Activated T-helper 1 cell treated with anti-CD3 and anti-CD28 coated beads, Interleukin-12 subunit alpha, Interleukin-12 subunit beta, Interleukin-2, Interleukin-4 antibody, amounts not matched to agents 30 ng/mL and 10 ng/mL and 1 ng/mL, durations not matched to agents 14 hours and 24 hours and 36 hours (primary cell): ENCODE data around the gene GFI1. TPM values are rescaled to one million over a fixed set of nuclear protein-coding genes. Genes with fewer than 3 reads are reported as not detected.

Experiments used
- DNase-seq: peaks from one replicate; pipeline ENCODE4 v3.0.0; 2021; ENCODE audit warnings: low spot score
- H3K27ac Mint-ChIP-seq: one replicate; pipeline ENCODE4 v1.8.0; 2021; ENCODE audit warnings: mild to moderate bottlenecking, mixed read lengths
- H3K27me3 Mint-ChIP-seq: one replicate; pipeline ENCODE4 v1.8.0; 2022; ENCODE audit warnings: mild to moderate bottlenecking, moderate library complexity, mixed read lengths; ENCODE audit not compliant: insufficient read depth
- H3K36me3 Mint-ChIP-seq: one replicate; pipeline ENCODE4 v1.8.0; 2021; ENCODE audit warnings: low read depth, mixed read lengths
- H3K4me1 Mint-ChIP-seq: one replicate; pipeline ENCODE4 v1.8.0; 2021; ENCODE audit warnings: low read depth, mixed read lengths
- H3K4me3 Mint-ChIP-seq: one replicate; pipeline ENCODE4 v1.8.0; 2021; ENCODE audit warnings: mild to moderate bottlenecking, moderate library complexity, mixed read lengths
- H3K9me3 Mint-ChIP-seq: one replicate; pipeline ENCODE4 v1.8.0; 2021; ENCODE audit warnings: mixed read lengths
- intact Hi-C: fragments of 100-400 bp; cut with micrococcal nuclease; formaldehyde crosslinking; loops from one replicate; pipeline ENCODE4 v1.15.1; 2024
- total RNA-seq: library from RNA; stranded (reverse); gene quantifications from 2 replicates; pipeline ENCODE4 v1.2.3, GENCODE V29; 2022

The GFI1 gene
- total RNA-seq, 1 donor from 2014 or later, result 103 TPM

DNA sequence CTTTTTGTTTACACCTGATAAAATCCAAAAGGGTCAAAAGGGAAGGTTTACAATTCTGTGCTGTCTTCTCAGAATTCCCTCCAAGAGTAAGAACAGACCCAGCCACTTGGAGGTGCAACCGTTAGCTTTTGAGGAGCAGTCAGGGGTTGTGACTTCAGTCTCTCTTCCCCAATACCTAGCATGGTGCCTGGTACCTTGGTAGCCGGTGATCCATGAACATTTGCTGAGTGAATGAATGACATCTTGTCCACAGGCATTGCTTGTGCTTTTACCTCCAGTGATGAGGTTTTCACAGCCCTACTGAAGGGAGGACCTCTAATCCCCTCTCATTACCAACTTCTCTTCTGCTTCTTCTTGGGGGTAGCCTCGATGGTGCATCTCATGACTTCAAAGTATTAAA, 11.7 kb downstream of the GFI1 start:
- H3K36me3 Mint-ChIP-seq, result peaks cover 80% of the 10 kb centered on the region
- peak overlapping the region; percentile 71 for H3K4me3 Mint-ChIP-seq
- peaks cover 88% of the 10 kb centered on the region for H3K4me1 Mint-ChIP-seq
- intact Hi-C loops, result loop anchor here (2.0 to 10.0 kb wide), 3 partner anchors 110 to 480 kb away; partner anchors contain the start of gene EVI5
- no peaks in the 10 kb centered on the region for H3K27me3 Mint-ChIP-seq
- no peak for DNase-seq
- no peaks in the 10 kb centered on the region for H3K9me3 Mint-ChIP-seq
- H3K27ac Mint-ChIP-seq, result peak overlapping the region; percentile 78

DNA sequence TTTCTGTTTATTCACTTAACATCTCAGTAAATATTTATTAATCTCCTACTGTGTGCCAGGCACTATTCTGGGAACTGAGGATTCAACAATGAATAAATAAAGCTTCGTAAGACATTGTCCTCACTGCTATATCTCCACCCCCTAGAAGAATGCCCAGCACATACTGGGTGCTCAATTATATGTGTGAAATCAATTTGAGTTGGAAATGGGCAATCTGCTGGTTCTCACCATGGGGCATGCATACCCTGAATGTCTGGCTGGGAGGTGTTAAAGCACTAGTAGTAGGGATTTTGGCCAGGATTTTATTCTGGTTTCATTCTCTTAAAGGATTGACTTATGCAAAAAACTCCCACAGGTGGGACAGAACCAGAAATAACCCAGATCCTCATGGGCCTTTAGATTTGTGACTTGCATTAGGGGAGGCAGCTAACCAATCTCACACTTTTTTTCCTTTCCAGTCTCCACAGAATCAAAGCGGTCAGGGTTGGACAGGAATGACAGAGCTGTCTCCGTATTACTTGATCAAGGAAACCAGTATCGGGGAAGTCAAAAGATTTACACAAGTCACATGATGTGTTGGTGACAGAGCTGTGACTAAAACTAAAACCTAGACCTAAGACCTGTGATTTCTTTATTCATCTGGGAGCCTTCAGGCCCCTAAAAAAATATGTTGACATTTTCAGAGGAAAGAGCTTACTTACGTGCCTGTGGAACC, 12.8 kb downstream of the GFI1 start:
- Mint-ChIP-seq H3K4me1 (peaks cover 83% of the 10 kb centered on the region), H3K4me3 (peak overlapping the region; percentile 71), H3K9me3 (no peaks in the 10 kb centered on the region), H3K36me3 (peaks cover 76% of the 10 kb centered on the region), H3K27ac (peak overlapping the region; percentile 65), H3K27me3 (no peaks in the 10 kb centered on the region)
- intact Hi-C loops, result loop anchor here (1.0 to 10.0 kb wide), 7 partner anchors 11 to 479 kb away; partner anchors contain the start of gene EVI5
- DNase-seq, result peak; percentile 43

GRCh38 chr1:92470216-92470615, 16.5 kb downstream of the GFI1 start:
- no peak overlapping the region for H3K27ac Mint-ChIP-seq
- no peak for DNase-seq
- no peaks in the 10 kb centered on the region for H3K9me3 Mint-ChIP-seq
- intact Hi-C loops, result loop anchor here (10.0 kb wide), 2 partner anchors 315 to 475 kb away; partner anchors contain the start of gene EVI5
- H3K27me3 Mint-ChIP-seq, result no peaks in the 10 kb centered on the region
- H3K36me3 Mint-ChIP-seq, result peaks cover 55% of the 10 kb centered on the region
- no peak overlapping the region for H3K4me3 Mint-ChIP-seq
- peaks cover 74% of the 10 kb centered on the region for H3K4me1 Mint-ChIP-seq

DNA sequence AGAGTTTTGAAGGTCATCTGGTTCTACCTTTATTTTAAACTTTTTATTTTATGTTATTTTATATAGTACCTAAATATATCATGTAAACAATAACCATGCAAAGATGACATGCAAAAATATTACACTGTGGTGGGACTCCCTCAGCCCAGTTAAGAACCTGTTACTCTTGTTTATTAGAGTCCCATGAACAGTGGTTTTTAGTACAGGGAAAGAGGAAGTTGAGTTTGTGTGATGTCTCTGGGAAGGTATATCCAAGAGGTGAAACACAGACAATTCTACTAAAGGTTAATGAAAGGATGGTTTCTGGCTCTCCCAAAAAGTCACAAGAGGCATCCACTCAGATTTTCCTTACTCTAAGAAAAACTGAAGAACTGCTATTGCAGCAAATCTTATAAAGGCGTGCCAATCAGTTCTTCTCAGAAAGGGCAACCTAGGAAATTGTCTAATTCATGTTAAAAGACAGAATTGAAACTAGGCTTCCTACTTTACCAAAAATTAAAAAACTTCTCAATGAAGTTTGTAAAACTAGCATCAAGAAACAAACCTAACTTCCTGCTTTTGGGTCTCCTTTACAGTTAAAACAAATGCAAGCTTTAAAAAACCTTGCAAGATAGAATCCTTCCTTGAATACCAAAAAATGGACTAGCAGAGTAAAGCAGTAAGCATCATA, 19.9 kb downstream of the GFI1 start:
- Mint-ChIP-seq H3K27me3 (no peaks in the 10 kb centered on the region), H3K9me3 (peaks cover 6% of the 10 kb centered on the region), H3K4me1 (peaks cover 78% of the 10 kb centered on the region), H3K36me3 (peaks cover 38% of the 10 kb centered on the region), H3K27ac (peak overlapping the region; percentile 37), H3K4me3 (no peak overlapping the region)
- no peak for DNase-seq
- intact Hi-C loops, result no loop called here

DNA sequence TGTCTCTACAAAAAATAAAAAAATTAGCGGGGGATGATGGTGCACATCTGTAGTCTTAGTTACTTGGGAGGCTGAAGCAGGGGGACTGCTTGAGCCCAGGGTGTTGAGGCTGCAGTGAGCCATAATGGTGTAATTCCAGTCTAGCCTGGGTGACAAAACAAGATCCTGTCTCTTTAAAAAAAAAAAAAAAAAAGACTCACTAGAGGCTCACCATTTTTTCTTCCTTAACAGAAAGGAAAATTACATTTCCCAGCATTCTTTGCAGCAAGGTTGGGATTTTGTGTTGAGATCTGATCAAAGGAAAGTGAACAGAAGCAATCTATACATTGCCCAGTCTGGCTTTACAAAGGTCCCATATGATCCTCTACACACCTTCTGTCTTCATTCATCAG, 21.5 kb downstream of the GFI1 start:
- H3K4me3 Mint-ChIP-seq, result peak overlapping the region; percentile 53
- peaks cover 79% of the 10 kb centered on the region for H3K4me1 Mint-ChIP-seq
- H3K27me3 Mint-ChIP-seq, result no peaks in the 10 kb centered on the region
- H3K36me3 Mint-ChIP-seq, result peaks cover 30% of the 10 kb centered on the region
- no peak for DNase-seq
- H3K27ac Mint-ChIP-seq, result peak overlapping the region; percentile 86
- intact Hi-C loops, result no loop called here
- peaks cover 6% of the 10 kb centered on the region for H3K9me3 Mint-ChIP-seq

DNA sequence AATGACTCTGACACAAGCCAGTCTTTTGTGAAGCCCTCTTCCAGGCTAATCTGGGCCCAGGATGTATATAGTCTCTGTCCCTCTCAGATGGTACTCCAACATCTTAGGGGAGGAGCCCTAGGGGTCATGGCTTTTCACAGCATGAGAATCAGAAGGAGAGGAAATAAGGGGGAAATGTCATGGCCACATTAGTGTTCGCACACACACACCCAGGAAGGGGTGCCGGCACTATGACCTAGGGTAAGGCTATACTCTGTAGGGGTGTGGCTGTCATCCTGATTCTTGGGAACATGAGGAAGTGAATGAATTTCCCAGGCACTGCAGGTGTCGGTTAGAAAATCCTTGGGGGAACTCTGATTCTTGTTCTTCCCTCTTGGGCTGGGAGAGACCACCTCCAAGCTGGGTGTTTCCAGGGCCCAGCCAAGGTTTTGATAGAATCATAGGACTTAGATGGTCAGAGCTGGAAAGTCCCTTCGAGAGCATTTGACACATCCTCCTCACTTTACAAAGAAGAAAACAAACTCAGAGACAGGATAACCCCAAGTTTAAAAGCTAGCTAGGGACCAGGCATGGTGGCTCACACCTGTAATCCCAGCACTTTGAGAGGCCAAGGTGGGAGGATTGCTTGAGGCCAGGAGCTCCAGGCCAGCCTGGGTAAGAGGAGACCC, 22.0 kb downstream of the GFI1 start:
- Mint-ChIP-seq H3K4me1 (peaks cover 78% of the 10 kb centered on the region), H3K27ac (peak overlapping the region; percentile 86), H3K36me3 (peaks cover 26% of the 10 kb centered on the region), H3K4me3 (peak overlapping the region; percentile 53), H3K27me3 (no peaks in the 10 kb centered on the region), H3K9me3 (peaks cover 6% of the 10 kb centered on the region)
- no peak for DNase-seq
- intact Hi-C loops, result no loop called here

DNA sequence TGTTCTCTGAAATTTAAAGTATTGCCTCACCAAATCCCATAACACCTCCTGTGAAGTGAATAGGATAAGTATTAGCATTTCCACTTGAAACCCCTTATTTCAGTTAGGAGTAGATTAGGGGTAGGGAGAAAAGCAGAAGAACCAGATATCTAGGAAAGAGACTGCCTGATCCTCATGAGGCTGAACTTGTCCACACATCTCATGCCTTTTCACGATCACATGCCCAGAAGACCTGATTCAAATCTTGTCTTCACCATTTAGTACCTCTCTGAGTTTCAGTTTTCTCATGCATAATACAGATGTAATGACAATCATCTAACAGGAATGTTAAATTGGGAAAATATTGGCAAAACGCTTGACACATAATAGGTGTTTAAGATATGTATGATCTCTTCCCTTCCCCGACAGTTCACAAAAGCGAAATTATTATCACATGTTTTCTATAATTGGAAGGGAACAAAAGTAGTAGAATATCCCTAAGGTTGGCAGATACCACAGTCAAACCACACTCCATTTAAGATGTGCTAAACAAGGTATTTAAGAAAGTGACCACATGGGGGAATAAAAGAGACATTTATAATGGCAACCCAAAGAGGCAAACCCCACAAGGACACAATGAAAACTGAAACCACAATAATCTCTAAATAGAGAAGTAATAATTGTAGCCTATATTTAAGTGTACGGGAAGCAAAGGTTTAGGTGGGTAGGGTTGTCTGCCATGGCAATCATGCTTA, 25.2 kb downstream of the GFI1 start:
- H3K36me3 Mint-ChIP-seq, result peaks cover 20% of the 10 kb centered on the region
- H3K9me3 Mint-ChIP-seq, result peaks cover 6% of the 10 kb centered on the region
- no peak overlapping the region for H3K27ac Mint-ChIP-seq
- DNase-seq, result no peak
- peaks cover 70% of the 10 kb centered on the region for H3K4me1 Mint-ChIP-seq
- H3K27me3 Mint-ChIP-seq, result no peaks in the 10 kb centered on the region
- no peak overlapping the region for H3K4me3 Mint-ChIP-seq
- intact Hi-C loops, result no loop called here

DNA sequence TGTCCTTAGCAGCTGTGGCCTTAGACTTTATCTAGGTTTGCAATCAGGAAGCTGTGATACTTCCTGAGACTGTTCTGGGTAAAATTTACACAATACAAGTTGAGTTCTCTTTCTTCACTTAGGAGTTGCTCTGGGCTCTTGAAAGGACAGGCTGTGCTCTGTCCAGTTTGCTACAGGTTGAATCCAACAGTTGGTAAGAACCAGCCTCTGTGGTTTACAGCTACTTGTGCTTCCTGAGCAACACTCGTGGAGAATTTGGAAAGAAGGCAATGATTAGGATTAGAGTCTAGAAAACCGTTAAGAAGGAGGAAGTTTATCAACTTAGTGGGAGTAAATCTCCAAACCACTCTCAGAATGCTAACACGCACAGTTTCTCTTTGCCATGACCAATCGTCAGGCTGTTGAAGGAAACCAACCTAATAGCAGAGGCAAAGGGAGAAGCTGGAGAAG, 26.8 kb downstream of the GFI1 start:
- Mint-ChIP-seq H3K36me3 (peaks cover 6% of the 10 kb centered on the region), H3K4me3 (peak overlapping the region; percentile 72), H3K27ac (peak overlapping the region; percentile 83), H3K27me3 (no peaks in the 10 kb centered on the region), H3K4me1 (peaks cover 59% of the 10 kb centered on the region), H3K9me3 (peaks cover 5% of the 10 kb centered on the region)
- intact Hi-C loops, result no loop called here
- DNase-seq, result no peak

GRCh38 chr1:92458146-92458545, 28.6 kb downstream of the GFI1 start:
- Mint-ChIP-seq H3K4me3 (no peak overlapping the region), H3K27me3 (no peaks in the 10 kb centered on the region), H3K4me1 (peaks cover 42% of the 10 kb centered on the region), H3K36me3 (no peaks in the 10 kb centered on the region), H3K9me3 (no peaks in the 10 kb centered on the region), H3K27ac (no peak overlapping the region)
- intact Hi-C loops, result no loop called here
- no peak for DNase-seq

GRCh38 chr1:92447976-92448375, 38.7 kb downstream of the GFI1 start:
- intact Hi-C loops, result no loop called here
- H3K4me1 Mint-ChIP-seq, result peaks cover 15% of the 10 kb centered on the region
- H3K36me3 Mint-ChIP-seq, result no peaks in the 10 kb centered on the region
- H3K4me3 Mint-ChIP-seq, result no peak overlapping the region
- H3K27ac Mint-ChIP-seq, result no peak overlapping the region
- peaks cover 2% of the 10 kb centered on the region for H3K27me3 Mint-ChIP-seq
- DNase-seq, result no peak
- peaks cover 7% of the 10 kb centered on the region for H3K9me3 Mint-ChIP-seq

- Mint-ChIP-seq H3K4me3 (no peak overlapping the region), H3K27ac (no peak overlapping the region), H3K27me3 (peaks cover 2% of the 10 kb centered on the region), H3K4me1 (peaks cover 15% of the 10 kb centered on the region), H3K9me3 (peaks cover 7% of the 10 kb centered on the region), H3K36me3 (no peaks in the 10 kb centered on the region)
- no peak for DNase-seq
- intact Hi-C loops, result no loop called here
Measured at GRCh38 chr1:92447033-92447681, 39.6 kb downstream of the GFI1 start.

DNA sequence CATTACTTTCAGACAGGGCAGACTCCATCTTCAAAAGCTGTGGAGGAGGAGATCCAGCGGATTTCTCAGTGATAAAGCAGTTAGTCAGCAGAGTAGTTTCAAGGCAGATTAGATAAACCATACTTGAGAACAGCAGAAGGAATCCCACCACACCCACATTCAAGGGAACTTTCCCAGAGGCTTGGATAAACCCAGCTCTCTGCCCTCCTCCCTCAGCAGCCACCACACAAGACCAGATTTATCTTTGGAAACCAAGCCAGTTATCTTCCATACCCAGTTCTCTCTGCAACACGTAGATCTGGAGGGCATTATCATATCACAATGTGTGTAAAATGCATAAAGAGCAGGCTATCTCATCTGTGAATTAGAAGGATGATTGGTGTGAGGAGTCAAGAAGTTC, 40.2 kb downstream of the GFI1 start:
- DNase-seq, result no peak
- Mint-ChIP-seq H3K4me1 (peaks cover 15% of the 10 kb centered on the region), H3K4me3 (no peak overlapping the region), H3K27me3 (peaks cover 2% of the 10 kb centered on the region), H3K9me3 (peaks cover 7% of the 10 kb centered on the region), H3K36me3 (no peaks in the 10 kb centered on the region), H3K27ac (no peak overlapping the region)
- intact Hi-C loops, result no loop called here
